ENCODE results near the gene CPAMD8. TPM values are rescaled to one million over a fixed set of nuclear protein-coding genes. Genes with fewer than 3 reads are reported as not detected.

CPAMD8 gene
- total RNA-seq, 1 donor from 2014 or later, result 54.3 TPM

DNA sequence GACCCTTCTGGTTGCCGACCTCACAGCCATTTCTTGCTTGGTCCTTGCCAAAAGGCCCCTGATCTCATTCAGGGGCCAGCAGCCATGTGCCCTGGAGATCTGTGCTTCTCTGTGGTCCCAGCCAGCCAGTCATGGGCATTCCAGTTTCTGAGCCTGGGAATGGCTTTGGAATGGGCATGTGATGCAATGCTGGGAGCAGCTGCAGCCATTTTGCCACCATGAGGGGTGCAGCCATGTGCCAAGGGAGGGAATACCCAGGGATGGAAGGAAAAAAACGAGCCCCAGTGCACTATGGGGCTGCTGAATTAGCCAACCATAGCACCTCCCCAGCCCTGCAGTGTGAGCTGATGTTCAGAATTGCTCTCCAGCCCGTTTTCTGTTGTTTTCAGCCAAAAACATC lies 111.5 kb downstream of the CPAMD8 start:
- intact Hi-C loops (cut with DNase I), result no loop called here
- Histone ChIP-seq H3K4me3 (no peak overlapping the region), H3K36me3 (no peaks in the 10 kb centered on the region), H3K27me3 (ENCODE audit: low read depth) (no peaks in the 10 kb centered on the region), H3K27ac (no peak overlapping the region), H3K9me3 (peaks cover 23% of the 10 kb centered on the region), H3K4me1 (no peaks in the 10 kb centered on the region)
- TF ChIP-seq, protein P1, sequence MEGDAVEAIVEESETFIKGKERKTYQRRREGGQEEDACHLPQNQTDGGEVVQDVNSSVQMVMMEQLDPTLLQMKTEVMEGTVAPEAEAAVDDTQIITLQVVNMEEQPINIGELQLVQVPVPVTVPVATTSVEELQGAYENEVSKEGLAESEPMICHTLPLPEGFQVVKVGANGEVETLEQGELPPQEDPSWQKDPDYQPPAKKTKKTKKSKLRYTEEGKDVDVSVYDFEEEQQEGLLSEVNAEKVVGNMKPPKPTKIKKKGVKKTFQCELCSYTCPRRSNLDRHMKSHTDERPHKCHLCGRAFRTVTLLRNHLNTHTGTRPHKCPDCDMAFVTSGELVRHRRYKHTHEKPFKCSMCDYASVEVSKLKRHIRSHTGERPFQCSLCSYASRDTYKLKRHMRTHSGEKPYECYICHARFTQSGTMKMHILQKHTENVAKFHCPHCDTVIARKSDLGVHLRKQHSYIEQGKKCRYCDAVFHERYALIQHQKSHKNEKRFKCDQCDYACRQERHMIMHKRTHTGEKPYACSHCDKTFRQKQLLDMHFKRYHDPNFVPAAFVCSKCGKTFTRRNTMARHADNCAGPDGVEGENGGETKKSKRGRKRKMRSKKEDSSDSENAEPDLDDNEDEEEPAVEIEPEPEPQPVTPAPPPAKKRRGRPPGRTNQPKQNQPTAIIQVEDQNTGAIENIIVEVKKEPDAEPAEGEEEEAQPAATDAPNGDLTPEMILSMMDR (IDR thresholded peaks at IDR 0.05), result no peak
- ATAC-seq (no peak), DNase-seq (no peak)

DNA sequence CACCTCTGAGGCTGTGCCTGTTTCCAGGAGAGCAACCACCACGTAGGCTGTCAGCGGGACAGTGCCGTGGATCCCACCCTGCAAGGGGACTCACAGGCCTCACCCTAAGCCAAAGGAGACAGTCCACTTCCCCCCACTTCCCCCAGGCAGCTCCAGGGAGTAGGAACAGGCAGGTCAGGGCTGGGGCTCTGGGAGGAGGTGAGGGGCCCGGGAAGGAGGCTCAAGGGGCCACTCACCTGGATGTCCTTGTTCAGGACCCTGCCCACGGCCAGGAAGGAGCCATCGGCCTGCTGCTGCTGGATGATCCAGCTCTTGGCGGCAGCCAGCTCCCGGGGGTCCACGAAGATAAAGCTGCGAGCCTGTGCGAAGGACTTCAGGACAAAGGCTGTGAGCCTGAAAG lies 112.2 kb downstream of the CPAMD8 start:
- TF ChIP-seq, protein P1 (IDR thresholded peaks at IDR 0.05), result no peak
- Histone ChIP-seq H3K4me3 (no peak overlapping the region), H3K27me3 (ENCODE audit: low read depth) (no peaks in the 10 kb centered on the region), H3K4me1 (no peaks in the 10 kb centered on the region), H3K9me3 (peaks cover 22% of the 10 kb centered on the region), H3K36me3 (no peaks in the 10 kb centered on the region), H3K27ac (no peak overlapping the region)
- intact Hi-C loops (cut with DNase I), result no loop called here
- no peak for ATAC-seq
- DNase-seq, result no peak

DNA sequence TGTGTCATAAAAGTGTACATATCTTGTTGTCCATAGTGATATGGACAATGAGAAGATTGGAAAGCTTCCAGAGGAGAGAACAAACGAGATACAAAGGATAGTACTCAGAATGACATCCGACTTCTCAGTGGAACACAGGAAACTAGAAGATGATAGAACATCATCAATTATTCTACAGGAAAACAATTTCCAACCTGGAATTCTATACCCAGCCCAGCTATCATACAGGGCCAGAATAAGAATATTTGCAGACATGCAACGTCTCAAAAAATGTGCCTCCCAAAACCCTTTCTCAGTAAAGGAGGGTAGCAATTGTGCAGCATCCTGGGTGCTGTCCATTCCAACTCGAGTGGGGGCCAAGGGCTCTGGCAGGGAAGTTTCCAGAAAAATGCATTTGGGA lies 113.8 kb downstream of the CPAMD8 start:
- H3K27ac ChIP-seq, result no peak overlapping the region
- DNase-seq (no peak), ATAC-seq (no peak)
- peaks cover 20% of the 10 kb centered on the region for H3K9me3 ChIP-seq
- no peaks in the 10 kb centered on the region for H3K4me1 ChIP-seq
- TF ChIP-seq, protein P1 (IDR thresholded peaks at IDR 0.05), result no peak
- H3K27me3 ChIP-seq (ENCODE audit: low read depth), result no peaks in the 10 kb centered on the region
- no peak overlapping the region for H3K4me3 ChIP-seq
- intact Hi-C loops (cut with DNase I), result no loop called here
- no peaks in the 10 kb centered on the region for H3K36me3 ChIP-seq

DNA sequence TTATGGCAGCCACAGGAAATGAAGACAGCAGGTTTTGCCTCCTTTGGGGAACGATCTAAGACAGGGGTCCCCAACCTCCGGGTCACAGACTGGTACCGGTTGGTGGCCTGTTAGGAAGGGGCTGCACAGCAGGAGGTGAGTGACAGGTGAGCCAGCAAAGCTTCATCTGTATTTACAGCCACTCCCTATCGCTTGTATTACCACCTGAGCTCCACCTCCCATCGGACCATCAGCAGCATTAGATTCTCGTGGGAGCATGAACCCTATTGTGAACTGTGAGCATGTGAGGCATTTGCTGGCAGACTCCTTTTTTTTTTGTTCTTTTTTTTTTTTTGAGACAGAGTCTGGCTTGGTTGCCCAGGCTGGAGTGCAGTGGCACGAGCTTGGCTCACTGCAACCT lies 115.6 kb downstream of the CPAMD8 start:
- H3K27ac ChIP-seq, result no peak overlapping the region
- ATAC-seq (no peak), DNase-seq (peak; percentile 20)

DNA sequence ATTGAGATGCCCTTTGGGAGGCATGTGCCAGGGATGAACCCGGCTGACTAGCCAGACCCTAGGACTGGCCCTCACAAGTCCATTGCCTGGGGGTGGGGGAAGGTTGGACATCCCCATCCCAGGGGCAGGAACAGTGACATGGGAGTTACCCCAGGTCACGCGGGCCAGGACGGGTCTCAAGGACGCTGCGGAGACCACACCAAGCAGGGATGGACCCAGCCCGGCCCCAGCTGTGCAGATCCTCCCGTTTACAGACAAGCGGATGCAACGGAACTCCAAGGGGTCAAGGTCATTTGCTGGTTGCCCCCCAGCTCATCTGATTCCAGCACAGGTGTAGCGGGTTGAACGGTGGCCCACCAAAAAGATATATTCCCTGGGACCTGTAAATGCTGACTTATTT lies 117.9 kb downstream of the CPAMD8 start:
- no peak overlapping the region for H3K27ac ChIP-seq
- H3K4me1 ChIP-seq, result no peaks in the 10 kb centered on the region
- intact Hi-C loops (cut with DNase I), result no loop called here
- TF ChIP-seq, protein P1 (IDR thresholded peaks at IDR 0.05), result no peak
- H3K9me3 ChIP-seq, result peaks cover 11% of the 10 kb centered on the region
- ATAC-seq (no peak), DNase-seq (no peak)
- no peaks in the 10 kb centered on the region for H3K36me3 ChIP-seq
- H3K4me3 ChIP-seq, result no peak overlapping the region
- H3K27me3 ChIP-seq (ENCODE audit: low read depth), result no peaks in the 10 kb centered on the region

More for the DNA sequence above, 115.6 kb downstream of the CPAMD8 start:
- Histone ChIP-seq H3K36me3 (no peaks in the 10 kb centered on the region), H3K9me3 (peaks cover 20% of the 10 kb centered on the region), H3K4me1 (no peaks in the 10 kb centered on the region), H3K4me3 (no peak overlapping the region), H3K27me3 (ENCODE audit: low read depth) (no peaks in the 10 kb centered on the region)
- intact Hi-C loops (cut with DNase I), result no loop called here
- TF ChIP-seq, protein P1 (IDR thresholded peaks at IDR 0.05), result no peak

DNA sequence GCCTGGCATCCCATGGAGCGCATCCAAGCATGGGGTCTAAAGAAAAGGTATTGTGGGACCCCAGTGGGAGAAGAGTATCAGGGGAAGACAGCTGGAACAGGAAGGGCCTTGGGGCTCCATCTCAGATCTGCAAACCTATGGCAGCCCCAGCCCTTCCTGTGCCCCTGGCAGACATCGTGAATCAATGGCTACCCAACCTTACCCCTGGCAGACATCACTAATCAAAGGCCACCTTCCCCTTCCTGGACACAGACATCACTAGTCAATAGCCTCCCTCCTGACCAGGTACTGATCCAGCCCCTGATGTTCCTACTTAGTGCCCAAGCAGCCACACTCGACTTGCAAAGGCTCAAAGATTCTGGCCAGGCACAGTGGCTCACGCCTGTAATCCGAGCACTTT lies 122.0 kb downstream of the CPAMD8 start:
- intact Hi-C loops (cut with DNase I), result no loop called here
- H3K27me3 ChIP-seq (ENCODE audit: low read depth), result no peaks in the 10 kb centered on the region
- H3K4me3 ChIP-seq, result no peak overlapping the region
- no peaks in the 10 kb centered on the region for H3K36me3 ChIP-seq
- no peak overlapping the region for H3K27ac ChIP-seq
- H3K9me3 ChIP-seq, result no peaks in the 10 kb centered on the region
- no peak for ATAC-seq
- H3K4me1 ChIP-seq, result no peaks in the 10 kb centered on the region
- no peak for DNase-seq
- TF ChIP-seq, protein P1 (IDR thresholded peaks at IDR 0.05), result no peak

All from lower lobe of right lung (tissue), 2 donors.